ENCODE results near the gene ECT2.
"Not testable (repeated sequence)": the region's sequence is repeated elsewhere in the genome, so short reads cannot be mapped to it uniquely, and the experiment has no call there.

ECT2 gene

GRCh38 chr3:172813462-172813861, 62.9 kb downstream of the ECT2 start:
- no peak for DNase-seq (ENCODE audit: low spot score)

GRCh38 chr3:172814738-172815137, 64.2 kb downstream of the ECT2 start:
- DNase-seq (ENCODE audit: low spot score), result no peak

GRCh38 chr3:172815857-172816256, 65.3 kb downstream of the ECT2 start:
- no peak for DNase-seq (ENCODE audit: low spot score)

- DNase-seq (ENCODE audit: low spot score), result no peak
Observed at GRCh38 chr3:172816281-172816680, 65.8 kb downstream of the ECT2 start.

GRCh38 chr3:172816968-172817367, 66.4 kb downstream of the ECT2 start:
- no peak for DNase-seq (ENCODE audit: low spot score)

GRCh38 chr3:172820492-172820891, 70.0 kb downstream of the ECT2 start:
- no peak for DNase-seq (ENCODE audit: low spot score)

- no peak for DNase-seq (ENCODE audit: low spot score)
Observed at GRCh38 chr3:172824229-172824628, 73.7 kb downstream of the ECT2 start.

GRCh38 chr3:172827231-172827630, 76.7 kb downstream of the ECT2 start:
- DNase-seq (ENCODE audit: low spot score), result not testable (repeated sequence)

- DNase-seq (ENCODE audit: low spot score), result no peak
Observed at GRCh38 chr3:172832983-172833382, 82.5 kb downstream of the ECT2 start.

GRCh38 chr3:172836390-172836997, 86.0 kb downstream of the ECT2 start:
- DNase-seq (ENCODE audit: low spot score), result peak; percentile 6

- no peak for DNase-seq (ENCODE audit: low spot score)
Observed at GRCh38 chr3:172839679-172840078, 89.2 kb downstream of the ECT2 start.

GRCh38 chr3:172840463-172840862, 89.9 kb downstream of the ECT2 start:
- DNase-seq (ENCODE audit: low spot score), result no peak

- no peak for DNase-seq (ENCODE audit: low spot score)
Observed at GRCh38 chr3:172840913-172841312, 90.4 kb downstream of the ECT2 start.

GRCh38 chr3:172844428-172844827, 93.9 kb downstream of the ECT2 start:
- DNase-seq (ENCODE audit: low spot score), result no peak

GRCh38 chr3:172846103-172846561, 95.6 kb downstream of the ECT2 start:
- no peak for DNase-seq (ENCODE audit: low spot score)

GRCh38 chr3:172846706-172847105, 96.2 kb downstream of the ECT2 start:
- DNase-seq (ENCODE audit: low spot score), result no peak

- no peak for DNase-seq (ENCODE audit: low spot score)
Observed at GRCh38 chr3:172847292-172847691, 96.8 kb downstream of the ECT2 start.

- no peak for DNase-seq (ENCODE audit: low spot score)
Observed at GRCh38 chr3:172848910-172849309, 98.4 kb downstream of the ECT2 start.

- no peak for DNase-seq (ENCODE audit: low spot score)
Observed at GRCh38 chr3:172853005-172853404, 102.5 kb downstream of the ECT2 start.

GRCh38 chr3:172853921-172854666, 103.6 kb downstream of the ECT2 start:
- DNase-seq (ENCODE audit: low spot score), result no peak

GRCh38 chr3:172855037-172855436, 104.5 kb downstream of the ECT2 start:
- DNase-seq (ENCODE audit: low spot score), result no peak

GRCh38 chr3:172856795-172857742, 106.5 kb downstream of the ECT2 start:
- DNase-seq (ENCODE audit: low spot score), result no peak

GRCh38 chr3:172859041-172859440, 108.5 kb downstream of the ECT2 start:
- DNase-seq (ENCODE audit: low spot score), result no peak

Measured in CD4-positive, alpha-beta T cell treated with Interleukin-15 for 4 hours (primary cell).